ENCODE results near the gene SF3B2.
A peak's percentile ranks its signal among the peaks of the same experiment; 100 is the strongest.

SF3B2 gene

DNA sequence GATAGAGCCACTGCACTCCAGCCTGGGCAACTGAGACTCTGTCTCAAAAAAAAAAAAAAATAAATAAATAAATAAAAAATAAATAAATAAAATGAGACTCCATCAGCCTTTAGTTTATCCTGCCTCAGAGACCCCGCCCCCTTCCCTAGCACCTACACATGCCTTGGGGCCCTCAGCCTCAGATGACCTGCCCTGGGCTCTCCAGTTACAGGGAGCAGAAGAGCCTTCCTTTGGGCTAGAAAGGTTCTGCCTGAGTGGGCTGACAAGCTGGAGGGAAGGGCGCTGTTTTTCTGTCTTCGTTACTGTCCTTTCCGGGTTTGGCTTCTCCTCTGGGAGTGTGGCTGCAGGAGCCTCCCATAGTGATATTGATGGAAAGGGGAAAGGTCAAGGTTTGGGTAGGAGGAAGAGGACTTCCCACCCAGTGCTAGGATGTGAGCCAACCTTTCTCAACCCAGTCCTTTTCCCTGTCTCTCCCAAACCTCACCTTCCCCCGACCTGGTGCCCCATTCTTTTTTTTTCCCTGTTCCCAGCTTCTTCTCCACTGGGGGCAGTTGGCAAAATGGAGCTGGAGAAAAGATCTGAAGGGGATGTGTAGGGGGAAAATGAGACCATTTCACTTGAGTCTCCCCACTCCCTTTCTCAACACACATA is 1.5 kb upstream of the SF3B2 start:
- DNase-seq, result no peak

DNA sequence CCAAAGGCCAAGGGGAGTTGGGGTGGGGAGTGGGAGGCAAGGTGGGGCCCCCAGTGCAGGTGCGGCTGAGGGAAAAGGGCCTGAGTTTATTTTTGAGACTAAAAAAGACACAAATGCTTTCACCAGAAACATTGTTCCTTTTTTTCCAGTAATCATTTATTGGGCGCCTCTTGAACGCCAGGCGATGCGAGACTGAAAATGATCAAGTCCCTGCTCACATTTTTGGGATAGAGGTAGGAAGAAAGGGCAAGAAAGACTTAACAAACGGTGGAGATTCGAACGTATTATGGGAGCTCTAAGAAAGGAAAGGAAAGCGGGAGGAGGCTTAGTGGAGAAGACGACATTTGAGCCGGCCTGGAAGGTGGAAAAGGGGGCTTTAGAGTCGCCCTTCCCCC is 796 bp upstream of the SF3B2 start:
- no peak for DNase-seq

DNA sequence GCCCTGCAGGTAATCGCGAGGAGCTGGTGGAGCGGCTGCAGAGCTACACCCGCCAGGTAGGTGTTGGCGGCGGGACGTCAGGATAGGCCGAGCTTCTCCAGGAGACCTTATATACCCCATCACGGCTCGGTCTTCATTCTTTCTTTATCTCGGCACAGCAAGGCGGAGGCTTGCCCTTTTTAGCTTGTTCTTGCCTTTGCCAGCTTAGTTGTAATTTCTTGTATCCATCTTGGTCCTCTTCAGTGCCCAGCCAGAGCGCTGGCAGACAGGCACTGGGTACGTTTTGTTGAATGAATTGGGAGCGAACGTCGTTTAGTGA is 459 bp downstream of the SF3B2 start:
- no peak for DNase-seq

DNA sequence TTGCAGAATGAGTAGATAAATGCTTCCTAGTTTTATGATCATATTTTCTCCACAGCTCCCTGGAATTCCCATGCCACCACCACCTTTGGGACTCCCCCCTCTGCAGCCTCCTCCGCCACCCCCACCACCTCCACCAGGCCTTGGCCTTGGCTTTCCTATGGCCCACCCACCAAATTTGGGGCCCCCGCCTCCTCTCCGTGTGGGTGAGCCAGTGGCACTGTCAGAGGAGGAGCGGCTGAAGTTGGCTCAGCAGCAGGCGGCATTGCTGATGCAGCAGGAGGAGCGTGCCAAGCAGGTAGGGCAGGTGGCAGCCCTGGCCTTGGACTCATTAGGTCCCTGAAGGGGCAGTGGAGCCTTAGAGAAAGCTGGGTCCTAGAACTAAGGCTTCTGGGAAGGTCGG is 2.9 kb downstream of the SF3B2 start:
- no peak for DNase-seq

DNA sequence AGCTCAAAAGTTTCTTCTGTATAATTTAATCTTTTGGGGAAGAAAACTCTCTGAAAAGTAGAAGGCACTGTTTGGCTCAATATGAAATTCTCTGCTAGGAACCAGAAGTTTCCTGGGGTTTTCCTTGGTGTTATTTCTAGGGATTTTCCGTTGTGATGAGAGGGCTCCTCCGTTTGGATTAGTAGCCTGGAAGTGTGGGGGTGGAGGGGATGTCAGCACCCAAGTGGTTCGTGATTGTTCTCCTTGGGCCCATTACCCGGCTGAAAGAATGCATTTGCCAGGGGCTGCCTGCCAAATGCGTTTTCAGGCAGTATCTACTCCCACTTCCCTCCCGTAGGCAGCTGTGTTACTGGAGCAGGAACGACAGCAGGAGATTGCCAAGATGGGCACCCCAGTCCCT is 4.3 kb downstream of the SF3B2 start:
- no peak for DNase-seq

DNA sequence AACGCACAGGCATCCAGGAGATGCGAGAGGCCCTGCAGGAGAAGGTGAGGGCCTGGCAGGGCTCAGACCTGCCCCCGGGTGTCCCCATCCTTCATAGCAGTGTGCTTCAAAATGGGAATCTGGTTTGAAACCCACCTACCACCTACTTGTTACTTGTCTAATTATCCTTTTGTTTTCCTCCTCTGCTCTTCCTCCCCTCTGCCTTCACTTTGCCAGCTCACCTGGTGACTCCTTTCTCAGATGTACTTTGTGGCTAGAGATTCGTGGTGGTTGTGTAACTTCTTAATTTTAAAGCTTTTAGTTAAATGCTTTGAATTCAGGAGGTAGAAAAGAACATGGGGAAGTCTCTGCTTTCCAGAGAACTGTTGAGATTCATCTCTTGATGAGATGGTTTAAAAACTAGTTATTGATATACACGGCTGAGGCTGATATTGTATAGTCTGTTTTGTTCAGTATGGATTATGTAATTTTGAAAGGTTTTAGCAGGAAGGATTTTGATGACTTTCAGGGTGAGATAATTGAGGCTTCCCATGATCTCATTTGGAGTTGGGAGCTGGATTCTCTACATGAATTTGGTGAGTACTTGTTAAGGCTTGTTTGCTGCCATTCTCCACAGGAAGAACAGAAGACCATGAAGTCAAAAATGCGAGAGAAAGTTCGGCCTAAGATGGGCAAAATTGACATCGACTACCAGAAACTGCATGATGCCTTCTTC is 8.0 kb downstream of the SF3B2 start:
- no peak for DNase-seq

DNA sequence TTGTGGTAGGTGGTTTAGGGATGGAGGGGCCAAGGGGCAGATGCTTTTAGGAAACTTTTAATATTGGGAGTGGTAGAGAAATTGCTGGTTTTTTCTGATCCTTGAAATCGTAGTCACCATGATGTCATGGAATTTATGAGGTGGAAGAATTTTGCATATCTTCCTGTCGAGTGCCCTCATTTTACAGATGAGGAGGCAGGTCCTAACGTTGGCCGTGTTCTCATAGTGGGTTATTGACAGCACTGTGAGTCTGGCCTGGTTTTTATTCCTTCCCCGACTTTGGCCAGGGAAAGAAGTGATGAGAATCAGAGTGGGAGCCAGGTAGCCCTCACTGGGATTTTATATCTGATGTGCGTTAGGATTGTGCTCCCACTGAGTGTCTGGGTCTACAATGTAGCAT is 9.1 kb downstream of the SF3B2 start:
- DNase-seq, result no peak

DNA sequence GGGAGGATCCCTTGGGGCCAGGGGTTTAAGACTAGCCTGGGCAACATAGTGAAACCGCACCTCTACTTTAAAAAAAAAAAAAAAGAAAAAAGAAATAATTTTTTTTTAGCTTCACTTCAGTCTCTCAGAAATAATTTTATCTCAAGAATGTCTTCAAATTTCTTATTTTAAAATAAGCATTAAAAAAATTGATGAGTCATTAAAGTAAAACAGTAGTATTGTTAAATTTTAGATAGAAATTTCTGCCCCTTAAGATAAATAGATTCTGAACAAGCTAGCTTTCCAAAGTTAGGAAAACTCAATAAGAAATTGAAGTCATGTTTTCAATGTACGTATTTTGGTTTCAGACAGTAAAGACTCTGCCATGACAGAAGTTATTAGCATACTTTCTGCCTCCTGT is 10.2 kb downstream of the SF3B2 start:
- no peak for DNase-seq

DNA sequence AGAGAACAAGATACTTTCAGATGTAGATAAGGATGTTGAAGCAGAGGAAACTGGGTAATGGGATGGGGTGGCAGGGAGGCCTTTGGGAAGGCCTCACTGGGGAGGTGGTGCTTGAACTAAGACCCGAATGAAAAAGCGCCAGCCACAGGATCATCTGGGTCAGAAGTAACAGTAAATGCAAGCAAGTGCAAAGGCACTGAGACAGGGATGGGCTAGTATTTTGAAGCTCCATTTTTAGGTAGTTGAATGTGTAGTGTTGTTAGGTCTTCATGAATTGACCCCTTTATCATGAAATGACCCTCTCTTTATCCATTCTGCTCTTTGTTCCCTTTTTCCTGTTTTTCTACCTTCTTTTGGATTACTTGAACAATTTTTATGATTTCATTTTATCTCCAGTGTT is 11.7 kb downstream of the SF3B2 start:
- no peak for DNase-seq

DNA sequence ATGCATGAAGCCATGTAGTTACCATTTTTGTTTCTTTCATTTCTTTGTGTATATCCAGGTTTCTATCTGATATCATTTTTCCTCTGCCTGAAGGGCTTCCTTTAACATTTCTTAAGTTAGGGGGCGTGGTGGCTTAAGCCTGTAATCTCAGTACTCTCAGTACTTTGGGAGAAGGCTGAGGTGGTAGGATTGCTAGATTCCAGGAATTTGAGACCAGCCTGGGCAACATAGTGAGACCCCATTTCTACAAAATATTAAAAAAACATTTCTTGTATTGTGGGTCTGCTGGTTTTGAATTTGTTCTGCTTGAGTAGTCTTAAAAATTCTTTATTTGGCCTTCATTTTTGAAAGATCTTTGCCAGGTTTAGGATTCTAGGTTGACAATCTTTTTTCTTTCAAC is 12.4 kb downstream of the SF3B2 start:
- DNase-seq, result no peak

DNA sequence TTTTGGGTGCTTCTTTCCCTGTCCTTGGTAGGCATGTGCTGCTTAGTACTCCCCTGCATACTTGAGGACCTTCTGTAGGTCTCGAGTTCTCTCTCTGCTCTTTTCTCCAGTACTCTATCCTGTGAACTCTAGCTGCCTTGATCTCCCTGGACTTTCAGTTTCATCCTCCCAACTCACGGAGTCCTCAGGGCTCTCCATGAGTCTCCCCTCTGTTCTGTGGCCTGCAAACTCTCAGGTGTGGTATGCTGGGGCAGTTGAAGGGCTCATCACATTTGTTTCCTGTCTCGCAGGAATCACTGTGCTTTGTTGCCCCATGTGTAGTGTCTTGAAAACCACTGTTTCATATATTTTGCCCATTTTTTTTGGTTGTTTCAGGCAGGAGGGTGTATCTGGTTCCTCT is 14.6 kb downstream of the SF3B2 start:
- no peak for DNase-seq

DNA sequence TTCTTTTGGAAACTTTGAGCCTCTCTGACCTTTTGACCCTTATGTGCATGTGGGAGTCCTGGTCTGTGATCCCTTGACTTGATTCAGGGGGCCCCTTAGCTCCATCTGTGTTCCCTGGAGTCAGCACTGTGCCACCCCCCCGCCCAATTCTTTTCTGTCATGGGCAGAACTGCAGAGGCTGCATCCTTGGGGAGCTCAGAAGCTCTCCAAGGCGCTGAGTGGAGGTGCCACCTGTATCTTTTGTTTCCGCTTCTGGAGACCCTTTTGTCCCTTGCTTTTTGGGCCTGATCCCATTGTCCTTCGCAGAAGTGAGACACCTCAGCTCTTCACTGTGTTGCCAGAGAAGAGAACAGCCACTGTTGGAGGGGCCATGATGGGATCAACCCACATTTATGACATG is 15.5 kb downstream of the SF3B2 start:
- DNase-seq, result no peak

DNA sequence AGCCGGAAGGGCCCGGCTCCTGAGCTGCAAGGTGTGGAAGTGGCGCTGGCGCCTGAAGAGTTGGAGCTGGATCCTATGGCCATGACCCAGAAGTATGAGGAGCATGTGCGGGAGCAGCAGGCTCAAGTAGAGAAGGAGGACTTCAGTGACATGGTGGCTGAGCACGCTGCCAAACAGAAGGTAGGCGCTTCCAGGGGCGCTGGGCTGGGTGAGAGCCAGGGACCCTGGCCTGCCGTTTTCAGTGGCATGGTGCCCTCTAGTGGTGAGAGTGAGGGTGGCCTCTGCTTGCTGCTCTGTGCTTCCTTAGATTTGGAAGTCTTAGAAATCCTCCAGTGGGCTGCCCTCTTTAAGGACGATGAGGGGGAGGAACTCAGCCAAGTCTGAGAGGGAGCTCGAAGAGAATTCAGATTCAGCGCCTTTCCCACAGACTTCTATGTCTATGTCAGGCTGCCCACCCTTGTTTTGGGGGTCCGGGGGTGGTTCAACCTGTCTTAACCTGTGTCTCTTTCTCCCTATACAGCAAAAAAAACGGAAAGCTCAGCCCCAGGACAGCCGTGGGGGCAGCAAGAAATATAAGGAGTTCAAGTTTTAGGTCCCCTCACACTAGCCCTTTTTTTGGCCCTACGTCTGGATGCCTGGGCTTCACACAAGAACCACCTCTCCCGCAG is 16.1 kb downstream of the SF3B2 start:
- DNase-seq, result peak; percentile 44 to 71 (median 63)

DNA sequence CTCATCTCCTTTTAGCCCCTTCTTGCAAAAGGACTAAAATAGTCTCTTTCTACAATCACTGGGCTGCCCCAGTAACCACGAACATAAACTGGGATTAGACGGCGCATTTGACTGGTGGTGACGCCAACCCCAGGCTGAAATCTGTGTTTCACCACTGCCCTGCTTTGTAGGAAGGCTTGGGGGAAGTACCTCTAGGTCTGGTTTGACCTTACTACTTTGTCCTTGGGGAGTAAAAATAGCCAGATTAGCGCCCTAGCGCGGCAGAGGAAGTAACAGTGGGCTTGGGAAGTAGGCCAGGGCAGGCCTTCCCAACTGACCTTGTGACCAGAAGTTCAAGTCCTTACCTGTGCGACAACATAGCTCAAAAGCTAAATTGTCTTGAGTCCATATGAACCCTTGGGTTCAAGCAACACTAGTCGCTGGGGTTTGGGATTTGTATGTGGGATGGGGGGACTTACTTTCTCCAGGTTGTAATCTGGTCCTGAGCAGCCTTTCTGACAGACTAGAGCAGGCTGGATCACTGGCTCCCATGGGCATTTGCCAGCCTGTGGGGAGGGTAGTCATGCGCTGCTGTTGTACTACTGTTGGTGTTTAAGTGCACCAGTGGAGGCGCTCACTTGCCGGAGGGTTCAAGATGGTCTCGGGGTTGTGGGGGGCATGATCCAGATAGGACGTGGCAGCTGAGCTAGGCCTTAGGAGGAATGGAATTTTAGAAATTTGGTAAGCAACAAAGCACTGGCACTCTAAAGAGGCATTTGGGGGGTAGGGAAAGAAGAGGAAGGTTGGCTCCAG is 17.0 kb downstream of the SF3B2 start:
- no peak for DNase-seq

DNA sequence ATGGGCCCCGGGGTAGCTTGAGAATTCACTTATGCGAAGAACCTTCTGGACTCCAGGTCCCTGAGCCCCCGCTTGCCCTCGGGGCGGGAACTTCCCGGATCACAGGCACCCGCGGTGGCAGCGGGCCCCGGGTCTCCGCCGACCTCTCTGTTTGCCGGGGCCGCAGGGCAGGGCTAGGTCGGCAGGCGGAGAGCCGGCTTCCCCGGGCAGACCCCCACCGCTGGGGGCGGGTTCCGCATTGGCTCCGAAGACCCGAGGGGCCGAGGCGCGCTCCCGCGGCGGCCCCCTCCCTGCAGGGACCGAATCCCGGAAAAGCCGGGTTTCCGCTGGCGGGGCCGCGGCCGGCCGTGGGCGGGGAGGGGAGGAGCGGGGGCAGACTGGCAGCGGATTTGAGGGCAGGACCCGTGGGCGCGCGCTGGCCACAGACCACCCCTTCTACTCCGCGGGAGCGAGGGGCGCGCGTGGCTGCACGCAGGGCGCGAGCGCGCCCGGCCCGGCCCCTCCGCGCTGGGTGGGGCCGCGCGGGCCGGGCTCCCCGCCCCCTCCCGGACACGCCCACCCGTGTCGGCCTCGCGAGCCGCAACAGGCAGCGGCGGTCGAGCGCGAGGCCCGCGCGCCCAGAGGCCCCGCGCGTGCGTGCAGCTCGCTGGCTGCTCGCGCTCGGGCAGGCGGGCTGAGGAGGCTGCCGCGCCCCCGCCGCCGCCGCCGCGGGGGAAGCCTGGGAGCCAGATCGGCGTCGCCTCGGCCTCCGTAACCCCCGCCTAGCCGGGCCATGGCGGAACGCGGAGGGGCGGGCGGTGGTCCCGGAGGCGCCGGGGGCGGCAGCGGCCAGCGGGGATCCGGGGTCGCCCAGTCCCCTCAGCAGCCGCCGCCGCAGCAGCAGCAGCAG is 17.8 kb downstream of the SF3B2 start, which contains the start of gene PACS1:
Gene PACS1 (plus strand): TSS at position 558 of the 889 bp plus-strand sequence. CDS start 215 bp downstream, at position 773.
- peak; percentile 58 to 80 (median 69) for DNase-seq

DNA sequence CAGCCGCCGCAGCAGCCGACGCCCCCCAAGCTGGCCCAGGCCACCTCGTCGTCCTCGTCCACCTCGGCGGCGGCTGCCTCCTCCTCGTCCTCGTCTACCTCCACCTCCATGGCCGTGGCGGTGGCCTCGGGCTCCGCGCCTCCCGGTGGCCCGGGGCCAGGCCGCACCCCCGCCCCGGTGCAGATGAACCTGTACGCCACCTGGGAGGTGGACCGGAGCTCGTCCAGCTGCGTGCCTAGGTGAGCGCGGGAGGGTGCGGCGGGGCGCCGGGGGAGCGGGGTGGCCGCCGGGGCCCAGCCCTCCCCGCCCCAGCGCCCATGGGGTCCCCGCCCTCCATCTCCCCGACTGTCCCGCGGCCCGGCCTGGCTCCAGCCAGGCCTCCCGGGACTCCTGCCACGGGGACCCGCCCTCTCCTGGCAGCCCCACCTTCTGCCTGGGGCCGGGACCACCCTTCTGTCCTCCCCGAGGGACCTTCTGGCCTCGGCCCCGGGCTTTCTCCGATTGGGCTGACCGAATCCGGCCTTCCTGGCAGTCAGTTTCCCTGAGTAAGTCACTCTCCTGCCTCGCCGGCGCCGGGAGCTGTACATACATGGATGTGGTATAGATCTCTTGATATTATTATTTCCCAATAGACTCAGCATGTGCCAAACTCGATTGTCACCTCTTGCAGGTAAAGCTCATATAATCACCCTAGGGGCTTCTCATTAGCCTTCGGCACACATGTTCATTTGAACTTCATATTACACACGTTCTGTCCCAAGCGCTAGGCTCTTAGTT is 18.6 kb downstream of the SF3B2 start:
- DNase-seq, result peak in 1 of 5 donors; percentile 29

DNA sequence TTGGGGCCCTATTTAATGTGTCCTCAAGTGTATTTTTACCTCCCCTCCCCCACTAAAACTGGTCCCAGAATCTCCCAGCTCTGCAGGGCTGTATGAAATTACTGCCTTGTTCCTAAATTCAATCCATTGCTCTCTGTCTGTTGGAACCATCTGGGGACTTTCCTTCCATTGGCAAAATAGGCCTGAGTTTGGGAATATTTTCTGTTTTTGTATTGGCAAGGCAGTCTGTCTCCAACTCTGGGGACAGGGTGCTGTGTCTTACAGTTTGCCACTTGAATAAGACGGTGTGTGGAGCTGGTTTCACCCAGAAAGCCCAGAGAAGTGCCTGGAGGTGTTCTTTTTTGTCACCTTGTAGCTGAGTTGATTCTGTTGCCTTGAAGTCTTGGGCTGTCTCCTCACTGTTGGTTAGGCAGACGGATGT is 19.2 kb downstream of the SF3B2 start:
- peak in 1 of 5 donors; percentile 32 for DNase-seq

DNA sequence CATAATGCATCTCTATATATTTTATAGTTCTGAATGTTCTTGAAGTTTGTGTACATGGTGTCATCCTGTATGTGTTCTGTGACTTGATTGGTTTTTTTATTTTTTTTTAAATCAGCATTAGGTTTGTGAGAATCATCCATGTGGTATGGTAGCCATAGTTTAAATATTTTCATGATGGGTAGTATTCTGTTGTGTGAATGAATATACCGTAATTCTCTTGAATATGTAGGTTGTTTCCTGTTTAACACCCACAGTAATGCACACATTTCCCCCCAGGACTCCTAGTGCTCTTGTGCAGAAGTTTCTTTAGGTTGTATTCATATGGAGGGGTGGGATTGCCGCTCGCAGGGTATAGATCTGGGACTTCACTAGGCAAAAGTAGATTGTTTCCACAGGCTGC is 19.9 kb downstream of the SF3B2 start:
- no peak for DNase-seq

DNA sequence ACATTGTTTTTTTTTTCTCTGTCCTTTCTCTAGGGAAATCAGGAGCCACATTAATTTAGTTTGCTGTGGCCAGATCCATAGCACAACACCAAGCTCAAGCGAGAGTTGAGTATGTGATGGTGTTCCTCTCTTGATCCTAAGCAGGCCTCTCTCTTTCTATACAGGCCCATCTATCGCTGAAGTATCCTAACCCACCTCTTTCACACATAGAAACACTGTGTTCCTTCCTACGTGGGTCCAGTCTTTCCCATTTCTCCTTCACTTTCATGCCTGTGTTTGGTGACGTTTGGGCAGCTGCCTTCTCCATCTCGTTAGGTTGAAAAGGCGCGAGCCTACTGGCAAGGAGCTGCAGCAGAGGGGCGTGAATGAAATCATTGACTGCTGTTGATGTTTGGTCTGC is 20.4 kb downstream of the SF3B2 start:
- no peak for DNase-seq

DNA sequence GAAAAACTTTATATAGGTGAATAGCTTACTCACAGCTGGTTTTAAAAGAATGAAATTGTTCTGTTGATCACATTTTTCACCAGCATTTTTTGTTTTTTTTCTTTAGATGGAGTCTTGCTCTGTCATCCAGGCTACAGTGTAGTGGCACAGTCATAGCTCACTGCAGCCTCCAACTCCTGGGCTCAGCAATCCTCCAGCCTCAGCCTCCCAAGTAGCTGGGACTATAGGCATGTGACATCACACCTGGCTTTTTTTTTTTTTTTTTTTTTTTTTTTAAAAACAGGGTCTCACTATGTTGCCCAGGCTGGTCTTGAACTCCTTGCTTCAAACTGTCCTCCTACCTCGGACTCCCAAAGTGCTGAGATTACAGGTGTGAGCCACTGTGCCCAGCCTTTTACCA is 21.5 kb downstream of the SF3B2 start:
- DNase-seq, result no peak

DNA sequence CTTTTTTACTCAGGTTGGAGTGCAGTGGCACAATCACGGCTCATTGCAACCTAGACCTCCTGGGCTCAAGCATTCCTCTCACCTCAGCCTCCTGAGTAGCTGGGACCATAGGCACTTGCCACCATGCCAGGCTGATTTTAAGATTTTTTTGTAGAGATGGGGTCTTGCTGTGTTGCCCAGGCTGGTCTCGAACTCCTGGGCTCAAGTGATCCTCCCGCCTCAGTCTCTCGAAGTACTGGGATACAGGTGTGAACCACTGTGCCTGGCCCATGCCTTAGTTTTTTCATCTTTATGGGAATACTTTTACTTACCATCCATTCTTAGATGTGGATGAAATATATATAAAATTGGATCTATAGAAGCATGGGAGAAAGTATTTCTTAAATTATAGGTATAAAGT is 23.1 kb downstream of the SF3B2 start:
- no peak for DNase-seq

DNA sequence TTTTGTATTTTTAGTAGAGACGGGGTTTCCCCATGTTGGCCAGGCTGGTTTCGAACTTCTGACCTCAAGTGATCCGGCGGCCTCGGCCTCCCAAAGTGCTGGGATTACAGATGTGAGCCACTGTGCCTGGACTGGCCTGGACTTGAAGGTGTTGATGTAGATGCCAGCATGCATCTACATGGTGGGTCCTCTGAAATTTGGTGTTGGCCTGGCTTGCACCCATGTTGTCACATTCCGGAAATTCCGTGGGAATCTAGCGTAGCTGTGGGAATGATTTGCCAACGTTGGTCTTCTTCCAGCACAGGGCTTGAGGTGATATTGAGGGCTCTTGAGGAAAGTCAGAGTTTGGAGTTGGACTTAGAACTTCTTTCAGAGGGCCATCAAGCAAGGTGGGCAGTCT is 24.4 kb downstream of the SF3B2 start:
- DNase-seq, result no peak
